Prostate gland (tissue), 2 donors: ENCODE measurements around the gene DPEP3.

Source experiments
- POLR2AphosphoS5 ChIP-seq: sonication (generic); formaldehyde crosslinking; IDR thresholded peaks from one replicate; pipeline ENCODE4 v1.6.1; 2017; ENCODE audit warnings: antibody characterized with exemption
- TF ChIP-seq, protein P1 (sequence below), 4 experiments: fragments of 200-600 bp in 2 of 4; fragments of 450-650 bp in 2 of 4; sonication (generic) in 2 of 4; IDR thresholded peaks; 1 replicate in 3 of 4; 2 replicates in 1 of 4; pipeline ENCODE4 v1.5.1; 2016 to 2019; ENCODE audit warnings: antibody characterized with exemption in 4 of 4, mild to moderate bottlenecking in 2 of 4, moderate library complexity in 2 of 4

DNA sequence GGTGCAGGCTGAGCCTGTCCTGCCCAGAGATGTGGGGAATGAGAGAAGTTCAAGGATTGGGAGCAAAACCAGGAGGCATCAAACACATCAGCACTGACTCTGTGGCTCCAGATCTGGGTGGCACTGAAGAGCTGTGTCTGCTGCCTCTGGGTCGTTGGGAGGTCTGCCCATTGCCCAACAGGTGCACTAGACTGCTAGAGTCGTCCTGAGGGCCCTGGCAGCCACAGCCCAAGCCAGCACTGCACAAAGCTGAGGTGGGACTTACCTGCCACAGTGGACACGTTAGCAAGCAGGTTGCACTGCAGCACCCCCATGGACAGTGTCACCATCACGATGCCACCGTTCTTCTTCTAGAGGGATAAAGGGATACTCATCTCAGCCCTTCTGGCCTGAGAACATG is 3.3 kb downstream of the DPEP3 start:
- TF ChIP-seq, protein P1, sequence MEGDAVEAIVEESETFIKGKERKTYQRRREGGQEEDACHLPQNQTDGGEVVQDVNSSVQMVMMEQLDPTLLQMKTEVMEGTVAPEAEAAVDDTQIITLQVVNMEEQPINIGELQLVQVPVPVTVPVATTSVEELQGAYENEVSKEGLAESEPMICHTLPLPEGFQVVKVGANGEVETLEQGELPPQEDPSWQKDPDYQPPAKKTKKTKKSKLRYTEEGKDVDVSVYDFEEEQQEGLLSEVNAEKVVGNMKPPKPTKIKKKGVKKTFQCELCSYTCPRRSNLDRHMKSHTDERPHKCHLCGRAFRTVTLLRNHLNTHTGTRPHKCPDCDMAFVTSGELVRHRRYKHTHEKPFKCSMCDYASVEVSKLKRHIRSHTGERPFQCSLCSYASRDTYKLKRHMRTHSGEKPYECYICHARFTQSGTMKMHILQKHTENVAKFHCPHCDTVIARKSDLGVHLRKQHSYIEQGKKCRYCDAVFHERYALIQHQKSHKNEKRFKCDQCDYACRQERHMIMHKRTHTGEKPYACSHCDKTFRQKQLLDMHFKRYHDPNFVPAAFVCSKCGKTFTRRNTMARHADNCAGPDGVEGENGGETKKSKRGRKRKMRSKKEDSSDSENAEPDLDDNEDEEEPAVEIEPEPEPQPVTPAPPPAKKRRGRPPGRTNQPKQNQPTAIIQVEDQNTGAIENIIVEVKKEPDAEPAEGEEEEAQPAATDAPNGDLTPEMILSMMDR (IDR thresholded peaks at IDR 0.05): no peak
- TF ChIP-seq POLR2AphosphoS5: no peak
